GM12878 (cell line): ENCODE results near the gene NUP62. TPM values are rescaled to one million over a fixed set of nuclear protein-coding genes. Genes with fewer than 3 reads are reported as not detected.

Source experiments
- BCL11A ChIP-seq: IDR thresholded peaks from 2 replicates; pipeline ENCODE4 v1.6.1; 2011; ENCODE audit warnings: low read depth, low read length
- CBX3 ChIP-seq: fragments of 200-600 bp; sonication (generic); IDR thresholded peaks from 2 replicates; pipeline ENCODE4 v1.6.1; 2016; ENCODE audit warnings: low read depth, borderline replicate concordance
- EP300 ChIP-seq, 2 experiments: fragments of 150-350 bp in 1 of 2; IDR thresholded peaks; 2 replicates each; pipeline ENCODE4 v1.6.1; 2011 to 2012; ENCODE audit warnings: low read depth in 2 of 2, low read length in 2 of 2, borderline replicate concordance in 1 of 2, improper control_type of control experiment in 1 of 2, inconsistent platforms in 1 of 2; ENCODE audit not compliant: control insufficient read depth in 1 of 2
- ETV6 ChIP-seq, 2 experiments: fragments of 450-650 bp in 1 of 2; IDR thresholded peaks in 1 of 2; conservative IDR thresholded peaks in 1 of 2; 2 replicates each; pipeline ENCODE4 v1.6.1; 2014; ENCODE audit warnings: antibody characterized with exemption in 1 of 2, borderline replicate concordance in 1 of 2, low read depth in 1 of 2, mild to moderate bottlenecking in 1 of 2, moderate library complexity in 1 of 2
- EZH2 ChIP-seq: IDR thresholded peaks from 2 replicates; pipeline ENCODE4 v1.6.1; 2012; ENCODE audit warnings: low read depth, mild to moderate bottlenecking, control low read depth, inconsistent platforms, low read length, borderline replicate concordance; ENCODE audit not compliant: control insufficient read depth
- MEF2A ChIP-seq: IDR thresholded peaks from 2 replicates; pipeline ENCODE4 v1.6.1; 2011; ENCODE audit warnings: low read depth, mild to moderate bottlenecking, low read length, moderate library complexity; ENCODE audit not compliant: insufficient read depth
- MXI1 ChIP-seq: fragments of 150-350 bp; IDR thresholded peaks from 2 replicates; pipeline ENCODE4 v1.6.1; 2011; ENCODE audit warnings: low read depth, mild to moderate bottlenecking, inconsistent platforms, low read length, improper control_type of control experiment
- NBN ChIP-seq: fragments of 450-650 bp; IDR thresholded peaks from 2 replicates; pipeline ENCODE4 v1.6.1; 2016
- PAX8 ChIP-seq: fragments of 450-650 bp; IDR thresholded peaks from 2 replicates; pipeline ENCODE4 v1.6.1; 2017; ENCODE audit warnings: mild to moderate bottlenecking, moderate library complexity
- PML ChIP-seq: IDR thresholded peaks from 2 replicates; pipeline ENCODE4 v1.6.1; 2012; ENCODE audit warnings: low read length, inconsistent platforms
- POLR2A ChIP-seq: IDR thresholded peaks from 2 replicates; pipeline ENCODE4 v1.6.1; 2011; ENCODE audit warnings: low read depth, mild to moderate bottlenecking, low read length
- RBBP5 ChIP-seq: fragments of 200-600 bp; sonication (generic); conservative IDR thresholded peaks from 2 replicates; pipeline ENCODE4 v1.6.1; 2016
- RELB ChIP-seq: fragments of 450-650 bp; IDR thresholded peaks from 2 replicates; pipeline ENCODE4 v1.6.1; 2017; ENCODE audit warnings: low read depth, mild to moderate bottlenecking, moderate library complexity
- REST ChIP-seq: IDR thresholded peaks from 2 replicates; pipeline ENCODE4 v1.6.1; 2012; ENCODE audit warnings: mild to moderate bottlenecking, low read depth, low read length
- SKIL ChIP-seq: fragments of 450-650 bp; IDR thresholded peaks from 2 replicates; pipeline ENCODE4 v1.6.1; 2017; ENCODE audit warnings: mild to moderate bottlenecking, low read depth, inconsistent platforms; ENCODE audit not compliant: poor library complexity, severe bottlenecking
- SMC3 ChIP-seq: IDR thresholded peaks from 2 replicates; pipeline ENCODE4 v1.6.1; 2011; ENCODE audit warnings: low read length, improper control_type of control experiment, borderline replicate concordance
- SP1 ChIP-seq: IDR thresholded peaks from one replicate; pipeline ENCODE4 v1.6.1; 2011; ENCODE audit warnings: low read depth, low read length
- SUZ12 ChIP-seq: fragments of 200-600 bp; sonication (generic); IDR thresholded peaks from one replicate; pipeline ENCODE4 v1.6.1; 2018; ENCODE audit warnings: antibody characterized with exemption, mild to moderate bottlenecking; ENCODE audit not compliant: unreplicated experiment
- TAF1 ChIP-seq: IDR thresholded peaks from 2 replicates; pipeline ENCODE4 v1.6.1; 2011; ENCODE audit warnings: mild to moderate bottlenecking, low read depth, low read length, borderline replicate concordance
- TARDBP ChIP-seq: IDR thresholded peaks from 2 replicates; pipeline ENCODE4 v1.6.1; 2016; ENCODE audit warnings: borderline replicate concordance
- WRNIP1 ChIP-seq: IDR thresholded peaks from 2 replicates; pipeline ENCODE4 v1.6.1; 2011; ENCODE audit warnings: low read depth, low read length, improper control_type of control experiment, borderline replicate concordance
- ZBED1 ChIP-seq: IDR thresholded peaks from 2 replicates; pipeline ENCODE4 v1.6.1; 2016; ENCODE audit warnings: borderline replicate concordance
- ZNF384 ChIP-seq: IDR thresholded peaks from 2 replicates; pipeline ENCODE4 v1.6.1; 2012; ENCODE audit warnings: low read depth, mild to moderate bottlenecking, low read length, improper control_type of control experiment, borderline replicate concordance
- polyA plus RNA-seq, 11 experiments: library from polyadenylated mRNA; depleted of rRNA in 4 of 11; unstranded in 6 of 11; stranded (reverse) in 5 of 11; fragments of >200 nt; fragmentation: Nextera tagmentation in 4 of 11; fragmentation: Illumina TruSeq in 1 of 11; extraction: Ambion mirVana in 4 of 11; extraction: Trizol in 1 of 11; gene quantifications; 1 replicate in 1 of 11; 2 replicates in 10 of 11; pipeline versions ENCODE4 v1.2.1 to v1.2.3, GENCODE V29; 2011 to 2016; ENCODE audit warnings: inconsistent platforms in 2 of 11, missing spikeins in 2 of 11, low read depth in 1 of 11
- total RNA-seq, 4 experiments: library from RNA; depleted of rRNA in 3 of 4; stranded (reverse); fragments of >200 nt in 3 of 4; fragmentation: Illumina TruSeq in 1 of 4; extraction: Trizol in 1 of 4; gene quantifications; 2 replicates each; pipeline versions ENCODE4 v1.2.1 to v1.2.3, GENCODE V29; 2013 to 2021

Gene NUP62
- total and polyA plus RNA-seq, 10 of the 15 experiments (the other 5 are each of a cell fraction or from before 2014, with no cell fraction given) = 19.5 to 110 (median 66.9) TPM

- TF ChIP-seq SKIL (peak; percentile 58), WRNIP1 (no peak), BCL11A (0 out of 2 replicates have a peak, but pooled peaks have one; percentile 46), PAX8 (no peak), CBX3 (no peak), SMC3 (no peak), TAF1 (0 out of 2 replicates have a peak, but pooled peaks have one; percentile 30), SUZ12 (no peak), RBBP5 (no peak), ETV6 (conservative IDR thresholded peaks at IDR 0.05 in 1 of 2, IDR thresholded peaks at IDR 0.05 in 1 of 2; ENCODE audit: borderline replicate concordance in 1 of 2, low read depth in 1 of 2) (peak in 1 of 2 experiments; percentile 52; a peak in 2 of 4 replicates), RELB (peak; percentile 78), REST (no peak), EP300 (IDR thresholded peaks at IDR 0.05; ENCODE audit: borderline replicate concordance in 1 of 2, control insufficient read depth in 1 of 2, low read depth in 2 of 2, low read length in 2 of 2) (peak; percentile 74 to 76; a peak in 3 of 4 replicates), TARDBP (no peak), MXI1 (peak; percentile 68; the same call in 1 of the 2 replicates), ZNF384 (no peak), ZBED1 (no peak), MEF2A (peak; percentile 49; the same call in 1 of the 2 replicates), EZH2 (no peak), POLR2A (peak; percentile 38; the same call in 1 of the 2 replicates), SP1 (no peak), PML (no peak), NBN (no peak)
Measured at GRCh38 chr19:49894879-49895565, 34.3 kb downstream of the NUP62 start (continued).
